Vagina (tissue), 2 donors: ENCODE measurements around the gene ZNF280A. TPM values are rescaled to one million over a fixed set of nuclear protein-coding genes. Genes with fewer than 3 reads are reported as not detected.

Experiments
- DNase-seq, 2 donors: peaks; one replicate each; pipeline ENCODE4 v3.0.0-alpha.2; 2017; ENCODE audit errors: extremely low spot score in 2 of 2
- H3K27ac ChIP-seq: fragments of 200-600 bp; sonication (generic); one replicate; pipeline ENCODE4 v1.5.1; 2019
- H3K27me3 ChIP-seq: fragments of 200-600 bp; sonication (generic); one replicate; pipeline ENCODE4 v1.5.1; 2019
- H3K36me3 ChIP-seq, 2 donors: fragments of 200-600 bp; sonication (generic); one replicate each; pipeline ENCODE4 v1.5.1; 2017 to 2019
- H3K4me1 ChIP-seq: fragments of 200-600 bp; sonication (generic); one replicate; pipeline ENCODE4 v1.5.1; 2019
- H3K4me3 ChIP-seq, 2 donors: fragments of 200-600 bp; sonication (generic); 1 replicate in 1 of 2; 2 replicates in 1 of 2; pipeline ENCODE4 v1.5.1; 2016 to 2019
- H3K9me3 ChIP-seq: fragments of 200-600 bp; sonication (generic); one replicate; pipeline ENCODE4 v1.5.1; 2019
- CTCF ChIP-seq, 3 experiments: fragments of 450-650 bp in 2 of 3; fragments of 200-600 bp in 1 of 3; sonication (generic) in 1 of 3; IDR thresholded peaks; one replicate each; pipeline ENCODE4 v1.5.1; 2017 to 2019; ENCODE audit warnings: antibody characterized with exemption in 3 of 3, mild to moderate bottlenecking in 2 of 3, moderate library complexity in 2 of 3
- POLR2A ChIP-seq, 2 donors: fragments of 450-650 bp; IDR thresholded peaks; one replicate each; pipeline ENCODE4 v1.6.1; 2017; ENCODE audit warnings: antibody characterized with exemption in 2 of 2, mild to moderate bottlenecking in 2 of 2, moderate library complexity in 2 of 2
- POLR2AphosphoS5 ChIP-seq, 2 donors: sonication (generic); formaldehyde crosslinking; IDR thresholded peaks; one replicate each; pipeline ENCODE4 v1.9.0; 2017; ENCODE audit warnings: antibody characterized with exemption in 2 of 2, mild to moderate bottlenecking in 2 of 2, low read depth in 1 of 2; ENCODE audit not compliant: insufficient read depth in 1 of 2
- intact Hi-C: fragments of 100-400 bp; cut with DNase I; formaldehyde crosslinking; loops from one replicate; pipeline ENCODE4 v1.15.1; 2023
- total RNA-seq: library from RNA; depleted of rRNA; stranded (reverse); fragments of >200 nt; gene quantifications from one replicate; pipeline ENCODE4 v1.2.3, GENCODE V29; 2016

The ZNF280A gene
- total RNA-seq, 1 donor from 2014 or later, result not detected

GRCh38 chr22:22486132-22486899 is 33.8 kb downstream of the ZNF280A start:
- DNase-seq, result no peak
- H3K9me3 ChIP-seq, result no peaks in the 10 kb centered on the region
- no peaks in the 10 kb centered on the region for H3K36me3 ChIP-seq
- no peaks in the 10 kb centered on the region for H3K27me3 ChIP-seq
- H3K4me1 ChIP-seq, result no peaks in the 10 kb centered on the region
- no peak overlapping the region for H3K4me3 ChIP-seq
- intact Hi-C loops, result no loop called here
- TF ChIP-seq POLR2AphosphoS5 (IDR thresholded peaks at IDR 0.05; ENCODE audit: insufficient read depth in 1 of 2, low read depth in 1 of 2), result no peak
- TF ChIP-seq CTCF (IDR thresholded peaks at IDR 0.05), result no peak
- TF ChIP-seq POLR2A (IDR thresholded peaks at IDR 0.05), result no peak
- no peak overlapping the region for H3K27ac ChIP-seq

- Histone ChIP-seq H3K36me3 (no peaks in the 10 kb centered on the region), H3K4me3 (no peak overlapping the region), H3K9me3 (no peaks in the 10 kb centered on the region), H3K27me3 (no peaks in the 10 kb centered on the region), H3K27ac (no peak overlapping the region), H3K4me1 (no peaks in the 10 kb centered on the region)
- DNase-seq, result no peak
- TF ChIP-seq POLR2A (IDR thresholded peaks at IDR 0.05), result no peak
- no peak for TF ChIP-seq POLR2AphosphoS5 (IDR thresholded peaks at IDR 0.05; ENCODE audit: insufficient read depth in 1 of 2, low read depth in 1 of 2)
- TF ChIP-seq CTCF (IDR thresholded peaks at IDR 0.05), result no peak
- intact Hi-C loops, result no loop called here
Measured at GRCh38 chr22:22485524-22485923, 34.5 kb downstream of the ZNF280A start.

GRCh38 chr22:22484023-22484422 is 36.0 kb downstream of the ZNF280A start:
- H3K4me1 ChIP-seq, result no peaks in the 10 kb centered on the region
- intact Hi-C loops, result no loop called here

GRCh38 chr22:22480940-22481339 is 39.1 kb downstream of the ZNF280A start:
- no peak for DNase-seq
- no peaks in the 10 kb centered on the region for H3K27me3 ChIP-seq
- no peak for TF ChIP-seq CTCF (IDR thresholded peaks at IDR 0.05)
- no peak for TF ChIP-seq POLR2A (IDR thresholded peaks at IDR 0.05)
- TF ChIP-seq POLR2AphosphoS5 (IDR thresholded peaks at IDR 0.05; ENCODE audit: insufficient read depth in 1 of 2, low read depth in 1 of 2), result no peak
- intact Hi-C loops, result no loop called here
- no peaks in the 10 kb centered on the region for H3K4me1 ChIP-seq
- H3K9me3 ChIP-seq, result no peaks in the 10 kb centered on the region
- H3K27ac ChIP-seq, result no peak overlapping the region
- no peaks in the 10 kb centered on the region for H3K36me3 ChIP-seq
- H3K4me3 ChIP-seq, result no peak overlapping the region

More at GRCh38 chr22:22484023-22484422, 36.0 kb downstream of the ZNF280A start:
- no peak for TF ChIP-seq POLR2AphosphoS5 (IDR thresholded peaks at IDR 0.05; ENCODE audit: insufficient read depth in 1 of 2, low read depth in 1 of 2)
- TF ChIP-seq POLR2A (IDR thresholded peaks at IDR 0.05), result no peak
- no peak for TF ChIP-seq CTCF (IDR thresholded peaks at IDR 0.05)
- Histone ChIP-seq H3K36me3 (no peaks in the 10 kb centered on the region), H3K27me3 (no peaks in the 10 kb centered on the region), H3K4me3 (no peak overlapping the region), H3K27ac (no peak overlapping the region), H3K9me3 (no peaks in the 10 kb centered on the region)
- no peak for DNase-seq

GRCh38 chr22:22479999-22480532 is 40.0 kb downstream of the ZNF280A start:
- no peak overlapping the region for H3K27ac ChIP-seq
- H3K4me1 ChIP-seq, result no peaks in the 10 kb centered on the region
- TF ChIP-seq POLR2A (IDR thresholded peaks at IDR 0.05) (no peak), CTCF (IDR thresholded peaks at IDR 0.05) (no peak), POLR2AphosphoS5 (IDR thresholded peaks at IDR 0.05; ENCODE audit: insufficient read depth in 1 of 2, low read depth in 1 of 2) (no peak)
- DNase-seq, result no peak
- intact Hi-C loops, result no loop called here
- no peaks in the 10 kb centered on the region for H3K27me3 ChIP-seq
- no peaks in the 10 kb centered on the region for H3K9me3 ChIP-seq
- H3K4me3 ChIP-seq, result no peak overlapping the region
- no peaks in the 10 kb centered on the region for H3K36me3 ChIP-seq
